Naive thymus-derived CD4-positive, alpha-beta T cell (primary cell): Measurements from ENCODE around the gene ZSCAN10. TPM values are rescaled to one million over a fixed set of nuclear protein-coding genes. Genes with fewer than 3 reads are reported as not detected.
"Not testable (repeated sequence)": the region's sequence is repeated elsewhere in the genome, so short reads cannot be mapped to it uniquely, and the experiment has no call there.

Experiments
- ATAC-seq: fragments of 150-1000 bp; cut with Tn5 transposase; 2 replicates; pipeline ENCODE4 v1.10.0; 2021; ENCODE audit warnings: mild to moderate bottlenecking, moderate library complexity
- CTCF ChIA-PET: fragments of 350-600 bp; sonication (Branson Sonifier 250); formaldehyde crosslinking; loops from one replicate; lab custom pipeline; 2021; ENCODE audit warnings: antibody characterized with exemption; lab: Charles Lee
- POLR2A ChIA-PET: fragments of 350-600 bp; sonication (Branson Sonifier 250); formaldehyde crosslinking; loops from one replicate; lab custom pipeline; 2021; ENCODE audit warnings: antibody characterized with exemption, inconsistent platforms; lab: Charles Lee
- DNase-seq, 9 donors: peaks; one replicate each; pipeline versions ENCODE4 v3.0.0 to v3.0.0-alpha.2; 2020 to 2022; ENCODE audit warnings: mixed read lengths in 1 of 9
- H3K27ac ChIP-seq: one replicate; pipeline ENCODE4 v1.7.0; 2013; ENCODE audit warnings: mild to moderate bottlenecking, low read depth, low read length, moderate library complexity
- H3K27me3 ChIP-seq, 2 donors: one replicate each; pipeline ENCODE4 v1.7.0; 2013; ENCODE audit warnings: low read length in 2 of 2, mild to moderate bottlenecking in 2 of 2, moderate library complexity in 2 of 2; ENCODE audit not compliant: control insufficient read depth in 2 of 2, insufficient read depth in 2 of 2
- H3K36me3 ChIP-seq, 3 experiments: 1 replicate in 2 of 3; 2 replicates in 1 of 3; pipeline ENCODE4 v1.7.0; 2013; ENCODE audit warnings: low read length in 3 of 3, mild to moderate bottlenecking in 3 of 3, moderate library complexity in 1 of 3; ENCODE audit not compliant: insufficient read depth in 3 of 3, control insufficient read depth in 2 of 3
- H3K4me1 ChIP-seq, 2 donors: one replicate each; pipeline ENCODE4 v1.7.0; 2013; ENCODE audit warnings: low read length in 2 of 2, mild to moderate bottlenecking in 2 of 2, moderate library complexity in 1 of 2; ENCODE audit not compliant: control insufficient read depth in 2 of 2, insufficient read depth in 2 of 2
- H3K4me3 ChIP-seq: 2 replicates; pipeline ENCODE4 v1.7.0; 2013; ENCODE audit warnings: mild to moderate bottlenecking, low read length
- H3K9me3 ChIP-seq, 3 experiments: 1 replicate in 2 of 3; 2 replicates in 1 of 3; pipeline ENCODE4 v1.7.0; 2013; ENCODE audit warnings: low read length in 3 of 3; ENCODE audit not compliant: control insufficient read depth in 2 of 3
- H3K27ac Mint-ChIP-seq, 9 donors: one replicate each; pipeline ENCODE4 v1.8.0; 2020 to 2022; ENCODE audit warnings: mixed read lengths in 9 of 9, mild to moderate bottlenecking in 8 of 9, moderate library complexity in 5 of 9, inconsistent platforms in 2 of 9
- H3K27me3 Mint-ChIP-seq, 5 donors: one replicate each; pipeline ENCODE4 v1.8.0; 2021 to 2022; ENCODE audit warnings: mixed read lengths in 5 of 5, mild to moderate bottlenecking in 1 of 5
- H3K36me3 Mint-ChIP-seq, 5 donors: one replicate each; pipeline ENCODE4 v1.8.0; 2020 to 2022; ENCODE audit warnings: mixed read lengths in 5 of 5, mild to moderate bottlenecking in 3 of 5, inconsistent platforms in 1 of 5
- H3K4me1 Mint-ChIP-seq, 7 donors: one replicate each; pipeline ENCODE4 v1.8.0; 2020 to 2022; ENCODE audit warnings: mixed read lengths in 7 of 7, mild to moderate bottlenecking in 3 of 7, inconsistent platforms in 1 of 7
- H3K4me3 Mint-ChIP-seq, 10 donors: one replicate each; pipeline ENCODE4 v1.8.0; 2020 to 2022; ENCODE audit warnings: mild to moderate bottlenecking in 10 of 10, mixed read lengths in 10 of 10, moderate library complexity in 6 of 10, inconsistent platforms in 2 of 10
- H3K9me3 Mint-ChIP-seq, 11 donors: one replicate each; pipeline ENCODE4 v1.8.0; 2020 to 2022; ENCODE audit warnings: mixed read lengths in 11 of 11, mild to moderate bottlenecking in 4 of 11, inconsistent platforms in 1 of 11, moderate library complexity in 1 of 11
- intact Hi-C, 2 donors: fragments of 100-400 bp; cut with micrococcal nuclease; formaldehyde crosslinking; loops; one replicate each; pipeline ENCODE4 v1.15.1; 2023
- polyA plus RNA-seq, 2 donors: library from polyadenylated mRNA; unstranded; fragments of 300-500 nt; fragmentation: Illumina TruSeq; gene quantifications; one replicate each; pipeline ENCODE4 v1.2.3, GENCODE V29; 2021
- total RNA-seq, 6 experiments: library from RNA in 5 of 6; stranded (reverse) in 5 of 6; gene quantifications; 1 replicate in 5 of 6; 2 replicates in 1 of 6; pipeline ENCODE4 v1.2.3 and lab custom pipeline; 2021 to 2026

Gene ZSCAN10
- total and polyA plus RNA-seq, 7 experiments from 2014 or later = 0.22 to 0.61 (median 0.32) TPM; not detected in 3

DNA sequence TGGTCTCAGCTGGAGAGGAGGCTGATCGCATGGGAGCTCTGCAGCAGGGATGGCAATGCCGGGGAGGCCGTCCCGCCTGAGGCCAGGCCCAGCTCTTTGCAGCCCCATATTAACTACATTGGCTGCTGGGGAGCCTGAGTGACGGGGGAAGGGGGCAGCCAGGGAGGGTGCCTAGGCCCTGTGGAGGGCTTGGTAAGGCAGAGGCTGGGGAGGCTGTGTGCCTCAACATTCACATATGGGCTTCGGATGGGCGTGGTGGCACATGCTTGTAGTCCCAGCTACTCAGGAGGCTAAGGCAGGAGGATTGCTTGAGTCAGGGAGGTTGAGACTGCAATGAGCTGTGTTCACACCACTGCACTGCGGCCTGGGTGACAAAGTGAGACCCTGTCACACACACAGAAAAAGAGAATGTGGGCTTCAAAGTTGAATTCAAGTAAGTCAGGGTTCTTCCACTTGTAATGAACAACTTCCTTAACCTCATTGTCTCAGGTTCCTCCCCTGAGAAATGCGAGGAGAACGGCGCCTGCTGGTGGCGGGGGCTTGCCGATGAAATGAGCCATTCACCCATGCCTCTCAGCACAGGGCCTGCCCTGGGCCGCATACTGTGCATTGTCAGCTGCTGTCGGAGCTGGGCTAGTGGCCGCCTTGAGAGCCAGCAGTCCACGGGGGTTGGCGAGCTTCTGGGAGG lies 26.4 kb downstream of the ZSCAN10 start:
- intact Hi-C loops = loop anchor here in 1 of 2 donors (10.0 kb wide), 1 partner anchor 432 kb away; the partner anchor contains the start of gene CLUAP1
- peaks cover 72 to 75% of the 10 kb centered on the region in 2 donors for H3K4me1 ChIP-seq
- CTCF ChIA-PET = not testable (repeated sequence)

DNA sequence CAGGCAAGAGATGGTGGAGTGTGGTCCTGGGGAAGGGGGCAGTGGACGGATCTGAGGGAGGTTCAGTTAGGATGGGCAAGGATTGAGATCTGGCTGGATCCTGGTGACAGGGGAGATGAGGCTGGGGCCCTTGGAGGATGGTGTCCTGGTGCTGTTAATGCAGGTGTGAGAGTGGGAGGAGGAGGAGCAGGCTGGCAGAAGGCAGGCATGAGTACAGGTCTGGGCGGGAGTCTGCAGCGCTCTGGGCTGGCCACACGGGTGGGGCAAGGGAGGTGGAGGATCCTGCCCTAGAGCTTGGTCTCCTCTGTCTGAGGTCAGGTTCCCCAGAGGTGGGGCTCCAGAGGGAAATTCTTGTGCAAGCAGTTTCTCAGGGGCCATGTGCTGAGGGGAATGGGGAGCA lies 26.9 kb downstream of the ZSCAN10 start:
- H3K27me3 ChIP-seq, CTCF ChIA-PET, ATAC-seq, DNase-seq, H3K9me3 ChIP-seq, H3K9me3 Mint-ChIP-seq, H3K27me3 Mint-ChIP-seq, H3K4me3 ChIP-seq: not testable (repeated sequence)
- POLR2A ChIA-PET = interaction anchor here (1.0 to 5.0 kb wide), 3 partner anchors 11 to 127 kb away, joined by 3 to 34 read pairs (median 4); no protein-coding TSS in a partner anchor
- peak overlapping the region; percentile 23 to 100 (median 64) for H3K4me3 Mint-ChIP-seq
- Histone ChIP-seq H3K36me3 (peaks cover 0 to 13% (median 3%) of the 10 kb centered on the region in 3 experiments), H3K27ac (peak overlapping the region; percentile 47), H3K4me1 (peaks cover 69 to 70% of the 10 kb centered on the region in 2 donors)
- peaks cover 71 to 90% (median 73%) of the 10 kb centered on the region in 7 donors for H3K4me1 Mint-ChIP-seq
- intact Hi-C loops = loop anchor here in 1 of 2 donors (10.0 kb wide), 1 partner anchor 433 kb away; the partner anchor contains the start of gene CLUAP1
- H3K27ac Mint-ChIP-seq = peak overlapping the region; percentile 79 to 100 (median 90)
- peaks cover 4 to 61% (median 13%) of the 10 kb centered on the region in 5 donors for H3K36me3 Mint-ChIP-seq

More for the DNA sequence above, 26.4 kb downstream of the ZSCAN10 start:
- H3K27ac ChIP-seq = peak overlapping the region; percentile 47
- H3K27me3 Mint-ChIP-seq, H3K27me3 ChIP-seq, H3K4me3 ChIP-seq, H3K9me3 ChIP-seq, H3K9me3 Mint-ChIP-seq: not testable (repeated sequence)
- H3K36me3 ChIP-seq = peaks cover 0 to 13% (median 0%) of the 10 kb centered on the region in 3 experiments
- POLR2A ChIA-PET = interaction anchor here (0.7 to 5.2 kb wide), 4 partner anchors 8 to 1618 kb away, joined by 3 to 113 read pairs (median 18); partner anchors contain the start of gene IL32
- peak; percentile 47 for ATAC-seq
- Mint-ChIP-seq H3K4me1 (peaks cover 71 to 91% (median 76%) of the 10 kb centered on the region in 7 donors), H3K36me3 (peaks cover 0 to 60% (median 12%) of the 10 kb centered on the region in 5 donors), H3K27ac (peak overlapping the region; percentile 92 to 100 (median 99)), H3K4me3 (peak overlapping the region in 8 of 10 donors; percentile 34 to 100 (median 84))
- peak in 6 of 9 donors; percentile 22 to 62 (median 44) for DNase-seq

DNA sequence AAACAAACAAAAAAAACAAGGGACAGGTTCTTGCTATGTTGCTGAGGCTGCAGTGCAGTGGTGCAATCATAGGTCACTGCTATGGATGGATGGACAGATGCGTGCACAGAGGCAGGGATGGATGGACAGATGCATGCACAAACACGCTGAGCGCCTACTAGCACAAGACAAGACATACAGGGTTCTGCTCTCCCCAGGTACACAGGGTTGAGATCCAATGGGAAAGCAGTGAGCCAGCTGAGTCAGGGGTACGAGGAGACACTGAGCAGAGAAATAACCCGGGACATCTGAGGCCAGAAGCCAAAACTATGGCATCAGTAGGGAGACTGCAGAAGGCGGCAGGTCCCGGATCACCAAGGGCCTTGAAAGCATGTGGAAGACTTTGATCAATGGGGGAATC lies 27.4 kb downstream of the ZSCAN10 start:
- H3K36me3 Mint-ChIP-seq = peaks cover 4 to 60% (median 15%) of the 10 kb centered on the region in 5 donors
- peak overlapping the region; percentile 79 to 100 (median 90) for H3K27ac Mint-ChIP-seq
- H3K36me3 ChIP-seq = peaks cover 0 to 13% (median 3%) of the 10 kb centered on the region in 3 experiments
- no peak for DNase-seq
- POLR2A ChIA-PET = interaction anchor here (0.9 to 5.0 kb wide), 8 partner anchors 11 to 127 kb away, joined by 3 to 34 read pairs (median 4); no protein-coding TSS in a partner anchor
- no peak overlapping the region for H3K4me3 ChIP-seq
- CTCF ChIA-PET = no interaction called here
- intact Hi-C loops = loop anchor here in 1 of 2 donors (10.0 kb wide), 1 partner anchor 433 kb away; the partner anchor contains the start of gene CLUAP1
- no peak for ATAC-seq
- H3K4me1 Mint-ChIP-seq = peaks cover 69 to 88% (median 72%) of the 10 kb centered on the region in 7 donors
- no peaks in the 10 kb centered on the region for H3K27me3 Mint-ChIP-seq
- no peaks in the 10 kb centered on the region for H3K9me3 ChIP-seq
- H3K27me3 ChIP-seq = no peaks in the 10 kb centered on the region
- peak overlapping the region; percentile 23 to 100 (median 64) for H3K4me3 Mint-ChIP-seq
- peaks cover 0 to 3% (median 0%) of the 10 kb centered on the region in 11 donors for H3K9me3 Mint-ChIP-seq
- no peak overlapping the region for H3K27ac ChIP-seq
- peaks cover 65% of the 10 kb centered on the region in 2 donors for H3K4me1 ChIP-seq

DNA sequence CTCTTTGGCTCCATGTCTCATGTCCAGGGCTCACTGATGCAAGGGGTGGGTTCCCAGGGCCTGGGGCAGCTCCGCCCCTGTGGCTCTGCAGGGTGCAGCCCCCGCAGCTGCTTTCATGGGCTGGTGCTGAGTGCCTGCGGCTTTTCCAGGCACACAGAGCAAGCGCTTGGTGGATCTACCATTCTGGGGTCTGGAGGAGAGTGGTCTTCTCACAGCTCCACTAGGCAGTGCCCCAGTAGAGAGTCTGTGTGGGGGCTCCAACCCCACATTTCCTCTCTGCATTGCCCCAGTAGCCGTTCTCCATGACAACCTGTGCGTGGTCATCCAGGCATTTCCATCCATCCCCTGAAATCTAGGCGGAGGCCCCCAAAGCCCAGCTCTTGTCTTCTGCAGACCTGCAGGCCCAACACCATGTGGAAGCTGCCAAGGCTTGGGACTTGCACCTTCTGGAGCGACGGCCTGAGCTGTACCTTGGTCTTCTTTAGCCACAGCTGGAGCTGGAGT lies 28.4 kb downstream of the ZSCAN10 start:
- CTCF ChIA-PET = interaction anchor here (0.6 to 1.9 kb wide), 4 partner anchors 12 to 55 kb away, joined by 3 to 9 read pairs (median 4); no protein-coding TSS in a partner anchor

DNA sequence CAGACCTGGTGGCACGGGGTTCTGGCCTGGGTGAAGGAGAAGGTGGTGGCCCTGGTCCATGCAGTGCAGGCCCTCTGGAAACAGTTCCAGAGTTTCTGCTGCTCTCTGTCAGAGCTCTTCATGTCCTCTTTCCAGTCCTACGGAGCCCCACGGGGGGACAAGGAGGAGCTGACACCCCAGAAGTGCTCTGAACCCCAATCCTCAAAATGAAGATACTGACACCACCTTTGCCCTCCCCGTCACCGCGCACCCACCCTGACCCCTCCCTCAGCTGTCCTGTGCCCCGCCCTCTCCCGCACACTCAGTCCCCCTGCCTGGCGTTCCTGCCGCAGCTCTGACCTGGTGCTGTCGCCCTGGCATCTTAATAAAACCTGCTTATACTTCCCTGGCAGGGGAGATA lies 29.9 kb downstream of the ZSCAN10 start:
- peaks cover 53 to 82% (median 67%) of the 10 kb centered on the region in 7 donors for H3K4me1 Mint-ChIP-seq
- H3K4me3 Mint-ChIP-seq = peak overlapping the region in 8 of 10 donors; percentile 20 to 100 (median 34)
- H3K27me3 ChIP-seq, DNase-seq, H3K4me3 ChIP-seq, ATAC-seq, intact Hi-C loops, H3K9me3 Mint-ChIP-seq, H3K9me3 ChIP-seq, H3K27me3 Mint-ChIP-seq: not testable (repeated sequence)
- POLR2A ChIA-PET = interaction anchor here (0.7 to 6.5 kb wide), 4 partner anchors 8 to 61 kb away, joined by 3 to 65 read pairs (median 20); partner anchors contain the start of gene ZSCAN10
- peaks cover 50 to 54% of the 10 kb centered on the region in 2 donors for H3K4me1 ChIP-seq
- CTCF ChIA-PET = interaction anchor here (0.7 to 1.9 kb wide), 2 partner anchors 10 to 40 kb away, joined by 5 to 9 read pairs; no protein-coding TSS in a partner anchor
- peak overlapping the region; percentile 73 to 100 (median 85) for H3K27ac Mint-ChIP-seq
- peaks cover 8 to 64% (median 25%) of the 10 kb centered on the region in 5 donors for H3K36me3 Mint-ChIP-seq
- peak overlapping the region; percentile 24 for H3K27ac ChIP-seq
- peaks cover 0 to 20% (median 3%) of the 10 kb centered on the region in 3 experiments for H3K36me3 ChIP-seq

More for the DNA sequence above, 28.4 kb downstream of the ZSCAN10 start:
- intact Hi-C loops = loop anchor here in 1 of 2 donors (10.0 kb wide), 1 partner anchor 434 kb away; the partner anchor contains the start of gene CLUAP1
- Histone ChIP-seq H3K36me3 (peaks cover 0 to 20% (median 3%) of the 10 kb centered on the region in 3 experiments), H3K27me3 (no peaks in the 10 kb centered on the region), H3K9me3 (no peaks in the 10 kb centered on the region), H3K4me1 (peaks cover 55 to 56% of the 10 kb centered on the region in 2 donors), H3K4me3 (no peak overlapping the region), H3K27ac (peak overlapping the region; percentile 54)
- peak overlapping the region in 4 of 10 donors; percentile 51 to 100 (median 69) for H3K4me3 Mint-ChIP-seq
- H3K27ac Mint-ChIP-seq = peak overlapping the region; percentile 79 to 100 (median 87)
- POLR2A ChIA-PET = interaction anchor here (0.6 to 5.0 kb wide), 11 partner anchors 10 to 95 kb away, joined by 3 to 34 read pairs (median 3); no protein-coding TSS in a partner anchor
- H3K9me3 Mint-ChIP-seq = peaks cover 0 to 3% (median 0%) of the 10 kb centered on the region in 11 donors
- H3K36me3 Mint-ChIP-seq = peaks cover 6 to 66% (median 23%) of the 10 kb centered on the region in 5 donors
- no peaks in the 10 kb centered on the region for H3K27me3 Mint-ChIP-seq
- peaks cover 63 to 82% (median 70%) of the 10 kb centered on the region in 7 donors for H3K4me1 Mint-ChIP-seq
- no peak for ATAC-seq
- DNase-seq = no peak
